IMR-90 (cell line): ENCODE measurements around the gene ATP6V1E1. TPM values are rescaled to one million over a fixed set of nuclear protein-coding genes. Genes with fewer than 3 reads are reported as not detected.

Source experiments
- ATAC-seq: fragments of 200-7000 bp; cut with Tn5 transposase; 2 replicates; pipeline ENCODE4 v1.9.1; 2020; ENCODE audit warnings: low read depth, mild to moderate bottlenecking, moderate library complexity
- BruUV-seq: library from RNA; stranded (reverse); fragments of 400-500 nt; replicated peaks from 2 replicates; lab custom pipeline; 2021; lab: Mats Ljungman, UMichigan
- CTCF ChIA-PET: fragments of 300-600 bp; formaldehyde crosslinking; extraction: SDS; loops from one replicate; lab custom pipeline; 2021; ENCODE audit warnings: antibody characterized with exemption; lab: Yijun Ruan, JAX
- POLR2A ChIA-PET: fragments of 300-600 bp; sonication (Branson Sonifier 250); formaldehyde crosslinking; loops from one replicate; lab custom pipeline; 2022; ENCODE audit warnings: antibody characterized with exemption; ENCODE audit not compliant: unreplicated experiment; lab: Charles Lee
- DNase-seq: peaks from one replicate; pipeline ENCODE4 v3.0.0; 2013
- H2AFZ ChIP-seq: replicated peaks from 2 replicates; pipeline ENCODE3; 2013; ENCODE audit warnings: low read length, mild to moderate bottlenecking; ENCODE audit not compliant: poor library complexity
- H2AK5ac ChIP-seq: 2 replicates; pipeline ENCODE4 v1.6.1; 2013; ENCODE audit warnings: low read depth, low read length, inconsistent platforms
- H2AK9ac ChIP-seq: replicated peaks from 2 replicates; pipeline ENCODE3; 2013; ENCODE audit warnings: mild to moderate bottlenecking, low read depth, low read length, moderate library complexity; ENCODE audit not compliant: poor library complexity
- H2BK120ac ChIP-seq: 2 replicates; pipeline ENCODE4 v1.6.1; 2013; ENCODE audit warnings: low read depth, low read length, inconsistent platforms
- H2BK15ac ChIP-seq: 3 replicates; pipeline ENCODE4 v1.6.1; 2013; ENCODE audit warnings: low read depth, low read length, inconsistent platforms
- H2BK20ac ChIP-seq: 2 replicates; pipeline ENCODE4 v1.6.1; 2013; ENCODE audit warnings: low read depth, mild to moderate bottlenecking, inconsistent platforms, low read length, moderate library complexity
- H2BK5ac ChIP-seq: 2 replicates; pipeline ENCODE4 v1.6.1; 2013; ENCODE audit warnings: mild to moderate bottlenecking, low read depth, low read length, inconsistent platforms; ENCODE audit not compliant: poor library complexity, severe bottlenecking
- H3K14ac ChIP-seq: replicated peaks from 2 replicates; pipeline ENCODE4 v1.6.1; 2013; ENCODE audit warnings: low read depth, low read length, inconsistent platforms
- H3K18ac ChIP-seq: 2 replicates; pipeline ENCODE4 v1.6.1; 2013; ENCODE audit warnings: low read depth, low read length, control low read depth
- H3K23ac ChIP-seq: 2 replicates; pipeline ENCODE4 v1.6.1; 2013; ENCODE audit warnings: low read depth, low read length, inconsistent platforms
- H3K27ac ChIP-seq: 2 replicates; pipeline ENCODE4 v1.5.1; 2013; ENCODE audit warnings: mild to moderate bottlenecking, control low read depth, low read length; ENCODE audit not compliant: insufficient read depth
- H3K27me3 ChIP-seq: 2 replicates; pipeline ENCODE4 v1.6.1; 2013; ENCODE audit warnings: low read length; ENCODE audit not compliant: control insufficient read depth, insufficient read depth
- H3K36me3 ChIP-seq: 2 replicates; pipeline ENCODE4 v1.6.1; 2013; ENCODE audit warnings: low read length, mixed read lengths; ENCODE audit not compliant: control insufficient read depth, insufficient read depth
- H3K4ac ChIP-seq: 2 replicates; pipeline ENCODE4 v1.6.1; 2013; ENCODE audit warnings: low read depth, low read length, inconsistent platforms
- H3K4me1 ChIP-seq: 2 replicates; pipeline ENCODE4 v1.6.1; 2013; ENCODE audit warnings: low read length, mixed read lengths; ENCODE audit not compliant: control insufficient read depth, insufficient read depth
- H3K4me2 ChIP-seq: 2 replicates; pipeline ENCODE4 v1.6.1; 2013; ENCODE audit warnings: low read depth, mild to moderate bottlenecking, control low read depth, low read length, moderate library complexity
- H3K4me3 ChIP-seq: 2 replicates; pipeline ENCODE4 v1.5.1; 2013; ENCODE audit warnings: low read depth, mild to moderate bottlenecking, control low read depth, low read length, moderate library complexity; ENCODE audit not compliant: insufficient read depth
- H3K56ac ChIP-seq: 2 replicates; pipeline ENCODE4 v1.6.1; 2013; ENCODE audit warnings: low read length, inconsistent platforms; ENCODE audit not compliant: insufficient read depth; ENCODE audit errors: extremely low read depth
- H3K79me1 ChIP-seq, 2 experiments: 2 replicates each; pipeline ENCODE4 v1.6.1; 2013; ENCODE audit warnings: low read length in 2 of 2, inconsistent platforms in 1 of 2, low read depth in 1 of 2
- H3K9ac ChIP-seq: 2 replicates; pipeline ENCODE4 v1.6.1; 2013; ENCODE audit warnings: low read depth, low read length, control low read depth
- H3K9me1 ChIP-seq: 2 replicates; pipeline ENCODE4 v1.6.1; 2013; ENCODE audit warnings: low read length, inconsistent platforms; ENCODE audit not compliant: insufficient read depth
- H3K9me3 ChIP-seq: 2 replicates; pipeline ENCODE4 v1.6.1; 2013; ENCODE audit warnings: low read length; ENCODE audit not compliant: control insufficient read depth, insufficient read depth
- H4K20me1 ChIP-seq: 2 replicates; pipeline ENCODE4 v1.6.1; 2013; ENCODE audit warnings: low read length, inconsistent platforms; ENCODE audit not compliant: insufficient read depth
- H4K5ac ChIP-seq: 2 replicates; pipeline ENCODE4 v1.6.1; 2013; ENCODE audit warnings: mild to moderate bottlenecking, low read depth, low read length, control low read depth
- H4K8ac ChIP-seq, 2 experiments: 2 replicates each; pipeline ENCODE4 v1.6.1; 2013; ENCODE audit warnings: low read depth in 2 of 2, low read length in 2 of 2, control low read depth in 1 of 2, inconsistent platforms in 1 of 2
- H4K91ac ChIP-seq: 2 replicates; pipeline ENCODE4 v1.6.1; 2013; ENCODE audit warnings: low read depth, low read length, inconsistent platforms; ENCODE audit not compliant: insufficient read depth
- BHLHE40 ChIP-seq: fragments of 150-350 bp; IDR thresholded peaks from 2 replicates; pipeline ENCODE4 v1.6.1; 2016; ENCODE audit warnings: mild to moderate bottlenecking, low read depth, low read length
- MAZ ChIP-seq: IDR thresholded peaks from 2 replicates; pipeline ENCODE4 v1.6.1; 2012; ENCODE audit warnings: low read depth, mild to moderate bottlenecking, low read length, improper control_type of control experiment, moderate library complexity, borderline replicate concordance
- RAD21 ChIP-seq: IDR thresholded peaks from 2 replicates; pipeline ENCODE4 v1.6.1; 2012; ENCODE audit warnings: low read length, improper control_type of control experiment
- SMC3 ChIP-seq: fragments of 150-350 bp; IDR thresholded peaks from 2 replicates; pipeline ENCODE4 v1.6.1; 2016; ENCODE audit warnings: low read depth, mild to moderate bottlenecking, antibody characterized with exemption, low read length, moderate library complexity
- WGBS, 2 experiments: methylation state at CpG; one replicate each; pipeline versions ENCODE4 v1.1.5 to v1.1.7; 2013; ENCODE audit warnings: missing lambda C conversion rate in 2 of 2; ENCODE audit not compliant: insufficient read length in 1 of 2; ENCODE audit errors: extremely low coverage in 2 of 2; 5-methylcytosine and 5-hydroxymethylcytosine counted together
- dilution Hi-C: fragments of 300-500 bp; cut with HindIII; formaldehyde crosslinking; loops from one replicate; pipeline ENCODE4 v1.14.3; 2018; ENCODE audit warnings: low sequenced_read_pairs; ENCODE audit not compliant: unreplicated experiment
- in situ Hi-C: fragments of 300-500 bp; cut with MboI; formaldehyde crosslinking; loops from 3 replicates; pipeline ENCODE4 v1.14.3; 2019; ENCODE audit warnings: low sequenced_read_pairs, inconsistent platforms, mixed read lengths
- intact Hi-C: fragments of 100-400 bp; cut with micrococcal nuclease; formaldehyde crosslinking; loops from 2 replicates; pipeline ENCODE4 v1.10.0; 2022
- polyA plus RNA-seq, 3 experiments: library from polyadenylated mRNA; depleted of rRNA; stranded (reverse); fragments of >200 nt; gene quantifications; 2 replicates each; pipeline ENCODE4 v1.2.3, GENCODE V29; 2012; ENCODE audit warnings: low replicate concordance in 1 of 3
- total RNA-seq: library from RNA; depleted of rRNA; stranded (reverse); fragments of >200 nt; gene quantifications from 2 replicates; pipeline ENCODE4 v1.2.3, GENCODE V29; 2012

Gene ATP6V1E1
- total and polyA plus RNA-seq, 2 of the 4 experiments (the other 2 are of a cell fraction): 144 to 148 TPM

DNA sequence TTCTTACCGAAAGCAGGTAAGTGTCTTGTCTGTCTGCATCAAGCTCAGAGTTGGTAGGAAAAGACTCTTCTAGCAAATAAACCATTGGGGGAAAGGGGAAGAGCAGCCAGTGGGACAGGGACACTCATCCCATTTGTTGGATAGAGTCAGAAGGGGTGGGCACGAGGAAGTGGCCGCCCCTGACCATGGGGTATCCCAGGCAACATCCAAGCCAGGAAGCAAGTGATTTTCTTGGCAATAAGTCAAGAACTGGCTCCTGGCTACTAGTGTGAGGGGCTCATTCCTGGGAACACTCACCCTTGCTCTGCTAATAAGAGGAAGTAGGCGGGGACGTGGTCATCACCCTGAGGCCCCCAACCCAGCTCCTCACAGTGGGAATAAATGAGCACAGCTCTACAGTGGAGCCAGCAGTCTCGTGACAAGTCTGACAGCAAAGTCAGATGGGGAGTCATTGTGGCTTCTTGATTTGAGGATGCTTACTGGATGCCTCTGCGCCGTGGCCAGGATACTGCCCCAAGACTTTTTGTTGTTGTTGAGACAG, 58.5 kb downstream of the ATP6V1E1 start:
- Histone ChIP-seq H3K56ac (no peak overlapping the region), H2AK9ac (no peak overlapping the region), H2BK15ac (no peak overlapping the region), H4K91ac (no peak overlapping the region), H4K8ac (no peak overlapping the region), H3K14ac (no peak overlapping the region), H3K27me3 (no peaks in the 10 kb centered on the region), H2BK120ac (no peak overlapping the region), H2BK5ac (no peak overlapping the region), H2AK5ac (no peak overlapping the region; the same call in 1 of the 2 replicates), H3K9ac (no peak overlapping the region), H3K4me3 (no peak overlapping the region), H3K79me1 (no peaks in the 10 kb centered on the region), H2AFZ (peak overlapping the region; percentile 76), H2BK20ac (no peak overlapping the region), H3K4ac (no peak overlapping the region), H3K23ac (0 out of 2 replicates have a peak overlapping the region, but pooled peaks have one; percentile 25), H3K4me2 (no peak overlapping the region; the same call in 1 of the 2 replicates), H4K20me1 (no peaks in the 10 kb centered on the region), H3K9me1 (peaks cover 6% of the 10 kb centered on the region; the same call in 1 of the 2 replicates), H3K18ac (no peak overlapping the region), H3K4me1 (peaks cover 12% of the 10 kb centered on the region), H3K9me3 (no peaks in the 10 kb centered on the region), H3K36me3 (no peaks in the 10 kb centered on the region), H3K27ac (no peak overlapping the region), H4K5ac (no peak overlapping the region)
- CTCF ChIA-PET: interaction anchor here (1.1 kb wide), 1 partner anchor 12 kb away, joined by 5 read pairs; no protein-coding TSS in a partner anchor
- dilution Hi-C loops: no loop called here
- in situ Hi-C loops: loop anchor here (10.0 to 25.0 kb wide), 2 partner anchors 155 to 492 kb away; no protein-coding TSS in a partner anchor
- DNase-seq (peak; percentile 4), ATAC-seq (no peak)
- WGBS, 2 experiments: 52% methylated on average over 2 of the region's 8 CpGs; no CpG with 5 or more reads in 1 of the 2 experiments
- intact Hi-C loops: loop anchor here (5.0 to 10.0 kb wide), 3 partner anchors 57 to 145 kb away; partner anchors contain the start of gene ATP6V1E1
- BruUV-seq: no TSS peak
- POLR2A ChIA-PET: no interaction called here
- TF ChIP-seq MAZ: no peak
- 0 out of 2 replicates have a peak, but pooled peaks have one; percentile 7 for TF ChIP-seq BHLHE40
- TF ChIP-seq RAD21: no peak
- no peak for TF ChIP-seq SMC3
